GM18951 (cell line): ENCODE measurements around the gene LRRC7.
"Not testable (repeated sequence)": the region's sequence is repeated elsewhere in the genome, so short reads cannot be mapped to it uniquely, and the experiment has no call there.

Experiments
- POLR2A ChIP-seq: IDR thresholded peaks from 4 replicates; pipeline ENCODE4 v1.6.1; 2011; ENCODE audit warnings: mild to moderate bottlenecking; ENCODE audit not compliant: insufficient read length, insufficient read depth; ENCODE audit errors: extremely low read depth
- in situ Hi-C: fragments of 300-500 bp; cut with MboI; formaldehyde crosslinking; loops from one replicate; pipeline ENCODE4 v1.12.0; 2022; ENCODE audit warnings: low sequenced_read_pairs, mixed read lengths, inconsistent platforms; ENCODE audit not compliant: unreplicated experiment

LRRC7 gene

GRCh38 chr1:69846267-69846666 is 278.5 kb downstream of the LRRC7 start:
- in situ Hi-C loops: no loop called here
- no peak for TF ChIP-seq POLR2A

- TF ChIP-seq POLR2A: no peak
- in situ Hi-C loops: no loop called here
Measured at GRCh38 chr1:69847670-69848069, 279.9 kb downstream of the LRRC7 start.

GRCh38 chr1:69852151-69852550 is 284.4 kb downstream of the LRRC7 start:
- in situ Hi-C loops: no loop called here

GRCh38 chr1:69852706-69853105 is 285.0 kb downstream of the LRRC7 start:
- no peak for TF ChIP-seq POLR2A
- in situ Hi-C loops: no loop called here

More at GRCh38 chr1:69852151-69852550, 284.4 kb downstream of the LRRC7 start:
- TF ChIP-seq POLR2A: no peak

GRCh38 chr1:69858534-69858933 is 290.8 kb downstream of the LRRC7 start:
- in situ Hi-C loops: no loop called here
- no peak for TF ChIP-seq POLR2A

- in situ Hi-C loops: no loop called here
- no peak for TF ChIP-seq POLR2A
Measured at GRCh38 chr1:69861641-69862040, 293.9 kb downstream of the LRRC7 start.

- no peak for TF ChIP-seq POLR2A
- in situ Hi-C loops: no loop called here
Measured at GRCh38 chr1:69862906-69863305, 295.2 kb downstream of the LRRC7 start.

- TF ChIP-seq POLR2A: no peak
- in situ Hi-C loops: no loop called here
Measured at GRCh38 chr1:69863704-69864103, 296.0 kb downstream of the LRRC7 start.

- in situ Hi-C loops: no loop called here
- no peak for TF ChIP-seq POLR2A
Measured at GRCh38 chr1:69871412-69871811, 303.7 kb downstream of the LRRC7 start.

GRCh38 chr1:69878338-69878737 is 310.6 kb downstream of the LRRC7 start:
- no peak for TF ChIP-seq POLR2A
- in situ Hi-C loops: no loop called here

GRCh38 chr1:69888016-69888415 is 320.3 kb downstream of the LRRC7 start:
- in situ Hi-C loops: not testable (repeated sequence)

- TF ChIP-seq POLR2A: no peak
- in situ Hi-C loops: no loop called here
Measured at GRCh38 chr1:69888657-69889056, 320.9 kb downstream of the LRRC7 start.

- no peak for TF ChIP-seq POLR2A
- in situ Hi-C loops: no loop called here
Measured at GRCh38 chr1:69898403-69898947, 330.8 kb downstream of the LRRC7 start.

- in situ Hi-C loops: no loop called here
Measured at GRCh38 chr1:69911301-69911801, 343.6 kb downstream of the LRRC7 start.

GRCh38 chr1:69913977-69914376 is 346.3 kb downstream of the LRRC7 start:
- TF ChIP-seq POLR2A: no peak
- in situ Hi-C loops: no loop called here

More at GRCh38 chr1:69911301-69911801, 343.6 kb downstream of the LRRC7 start:
- no peak for TF ChIP-seq POLR2A

GRCh38 chr1:69914976-69915765 is 347.4 kb downstream of the LRRC7 start:
- no peak for TF ChIP-seq POLR2A
- in situ Hi-C loops: no loop called here
